GM23248 (cell line): Measurements from ENCODE around the gene REXO2. TPM values are rescaled to one million over a fixed set of nuclear protein-coding genes. Genes with fewer than 3 reads are reported as not detected.

ENCODE experiments used
- DNase-seq: peaks from one replicate; pipeline ENCODE4 v3.0.0-alpha.2; 2015
- H2AFZ ChIP-seq: fragments of 200-600 bp; sonication (generic); 2 replicates; pipeline ENCODE4 v1.6.1; 2016; ENCODE audit warnings: antibody characterized with exemption
- H3F3A ChIP-seq: fragments of 200-600 bp; sonication (generic); 2 replicates; pipeline ENCODE4 v1.6.1; 2016; ENCODE audit warnings: mild to moderate bottlenecking, antibody characterized with exemption, mixed run types; ENCODE audit not compliant: insufficient read depth
- H3K27ac ChIP-seq: fragments of 200-600 bp; sonication (generic); 2 replicates; pipeline ENCODE4 v1.5.1; 2016; ENCODE audit warnings: mild to moderate bottlenecking
- H3K27me3 ChIP-seq: fragments of 200-600 bp; sonication (generic); replicated peaks from 2 replicates; pipeline ENCODE4 v1.6.1; 2016; ENCODE audit warnings: mild to moderate bottlenecking; ENCODE audit not compliant: insufficient read depth
- H3K36me3 ChIP-seq: fragments of 200-600 bp; sonication (generic); 2 replicates; pipeline ENCODE4 v1.6.1; 2016; ENCODE audit warnings: low read depth, mild to moderate bottlenecking
- H3K4me1 ChIP-seq: fragments of 200-600 bp; sonication (generic); 2 replicates; pipeline ENCODE4 v1.6.1; 2016; ENCODE audit warnings: mild to moderate bottlenecking; ENCODE audit not compliant: insufficient read depth
- H3K4me2 ChIP-seq: fragments of 200-600 bp; sonication (generic); one replicate; pipeline ENCODE4 v1.6.1; 2016; ENCODE audit warnings: mild to moderate bottlenecking; ENCODE audit not compliant: unreplicated experiment
- H3K4me3 ChIP-seq: fragments of 200-600 bp; sonication (generic); 2 replicates; pipeline ENCODE4 v1.5.1; 2016; ENCODE audit warnings: mild to moderate bottlenecking
- H3K79me2 ChIP-seq: fragments of 200-600 bp; sonication (generic); 2 replicates; pipeline ENCODE4 v1.6.1; 2016; ENCODE audit warnings: mild to moderate bottlenecking; ENCODE audit not compliant: insufficient read depth
- H3K9ac ChIP-seq: fragments of 200-600 bp; sonication (generic); 2 replicates; pipeline ENCODE4 v1.6.1; 2016; ENCODE audit warnings: mild to moderate bottlenecking
- H3K9me2 ChIP-seq: fragments of 200-600 bp; sonication (generic); 2 replicates; pipeline ENCODE4 v1.6.1; 2016; ENCODE audit warnings: mixed run types, mild to moderate bottlenecking, moderate library complexity; ENCODE audit not compliant: insufficient read depth
- H3K9me3 ChIP-seq: fragments of 200-600 bp; sonication (generic); one replicate; pipeline ENCODE4 v1.6.1; 2017; ENCODE audit warnings: low read depth
- H4K20me1 ChIP-seq: fragments of 200-600 bp; sonication (generic); 2 replicates; pipeline ENCODE4 v1.6.0; 2016; ENCODE audit not compliant: insufficient read depth
- EZH2 ChIP-seq: fragments of 200-600 bp; sonication (generic); IDR thresholded peaks from 2 replicates; pipeline ENCODE4 v1.6.1; 2018; ENCODE audit warnings: antibody characterized with exemption, mild to moderate bottlenecking; ENCODE audit not compliant: insufficient read depth, poor library complexity, severe bottlenecking
- EZH2phosphoT487 ChIP-seq: fragments of 200-600 bp; sonication (generic); IDR thresholded peaks from 2 replicates; pipeline ENCODE4 v1.6.1; 2018; ENCODE audit warnings: antibody characterized with exemption, moderate library complexity, mild to moderate bottlenecking, low read depth; ENCODE audit not compliant: insufficient read depth
- WGBS, 2 experiments: methylation state at CpG; one replicate each; pipeline ENCODE4 v1.1.6; 2015 to 2017; ENCODE audit warnings: low lambda C conversion rate in 2 of 2, low coverage in 1 of 2; ENCODE audit errors: missing lambda C conversion rate in 2 of 2; 5-methylcytosine and 5-hydroxymethylcytosine counted together
- in situ Hi-C: fragments of 300-500 bp; cut with MboI; formaldehyde crosslinking; loops from 2 replicates; pipeline ENCODE4 v1.15.0; 2020
- polyA plus RNA-seq: library from polyadenylated mRNA; unstranded; fragments of >200 nt; fragmentation: Nextera tagmentation; extraction: Ambion mirVana; gene quantifications from 2 replicates; pipeline ENCODE4 v1.2.1, GENCODE V29; 2016
- total RNA-seq: library from RNA; depleted of rRNA; stranded (reverse); fragments of >200 nt; shearing (Covaris generic); gene quantifications from 2 replicates; pipeline ENCODE4 v1.2.3, GENCODE V29; 2014

The REXO2 gene
- total and polyA plus RNA-seq, 2 experiments from 2014 or later, result 350 to 418 TPM

DNA sequence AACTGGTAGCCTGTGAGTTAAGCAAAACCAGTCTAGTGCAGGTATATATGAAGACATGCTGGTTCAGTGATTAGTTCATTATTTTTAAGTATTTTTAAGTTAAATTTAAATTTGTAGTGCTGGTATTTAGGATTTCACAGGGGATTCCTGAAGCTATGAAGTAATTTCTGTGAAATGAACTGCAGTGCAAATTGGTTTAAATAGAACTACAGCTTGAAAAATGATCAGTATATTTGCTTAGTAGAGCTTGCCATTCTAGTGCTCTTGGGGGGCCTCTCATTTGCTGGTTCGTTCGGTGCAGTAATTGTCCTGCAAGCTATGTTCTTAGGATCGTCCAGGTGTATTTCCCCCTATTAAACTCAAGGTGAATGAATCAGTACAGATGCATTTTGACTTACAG is 13.1 kb downstream of the REXO2 start:
- 95 to 97% methylated on average over 3 of the region's 3 CpGs for WGBS, 2 experiments
- H3K4me1 ChIP-seq, result peaks cover 17% of the 10 kb centered on the region
- in situ Hi-C loops, result no loop called here

DNA sequence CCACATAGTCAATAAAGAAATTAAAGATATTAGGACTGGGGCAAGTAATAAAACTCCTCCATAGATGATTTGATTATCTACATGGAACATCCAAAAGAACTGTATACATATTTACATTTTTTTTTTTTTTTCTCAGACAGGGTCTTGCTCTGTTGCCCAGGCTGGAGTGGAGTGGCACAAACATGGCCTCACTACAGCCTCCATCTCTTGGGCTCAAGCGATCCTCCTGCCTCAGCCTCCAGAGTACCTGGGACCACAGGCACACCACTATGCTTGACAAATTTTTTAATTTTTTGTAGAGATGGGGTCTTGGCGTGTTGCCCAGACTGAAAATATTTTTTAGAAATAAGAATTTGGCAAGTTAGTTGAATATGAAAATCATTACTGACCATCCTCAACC is 24.7 kb downstream of the REXO2 start:
- DNase-seq, result no peak
- WGBS, 2 experiments, result 92 to 98% methylated on average over 2 of the region's 2 CpGs
- H3K79me2 ChIP-seq, result no peaks in the 10 kb centered on the region

More for the DNA sequence above, 13.1 kb downstream of the REXO2 start:
- TF ChIP-seq EZH2 (no peak), EZH2phosphoT487 (no peak)
- H3K79me2 ChIP-seq, result peaks cover 78% of the 10 kb centered on the region
- no peaks in the 10 kb centered on the region for H3K27me3 ChIP-seq
- DNase-seq, result no peak
- H2AFZ ChIP-seq, result no peak overlapping the region
- no peaks in the 10 kb centered on the region for H4K20me1 ChIP-seq
- no peak overlapping the region for H3K27ac ChIP-seq
- H3K9ac ChIP-seq, result no peak overlapping the region
- no peaks in the 10 kb centered on the region for H3K9me2 ChIP-seq
- no peak overlapping the region for H3K4me2 ChIP-seq
- H3K4me3 ChIP-seq, result no peak overlapping the region
- H3F3A ChIP-seq, result peaks cover 16% of the 10 kb centered on the region
- no peaks in the 10 kb centered on the region for H3K9me3 ChIP-seq
- H3K36me3 ChIP-seq, result peaks cover 33% of the 10 kb centered on the region

DNA sequence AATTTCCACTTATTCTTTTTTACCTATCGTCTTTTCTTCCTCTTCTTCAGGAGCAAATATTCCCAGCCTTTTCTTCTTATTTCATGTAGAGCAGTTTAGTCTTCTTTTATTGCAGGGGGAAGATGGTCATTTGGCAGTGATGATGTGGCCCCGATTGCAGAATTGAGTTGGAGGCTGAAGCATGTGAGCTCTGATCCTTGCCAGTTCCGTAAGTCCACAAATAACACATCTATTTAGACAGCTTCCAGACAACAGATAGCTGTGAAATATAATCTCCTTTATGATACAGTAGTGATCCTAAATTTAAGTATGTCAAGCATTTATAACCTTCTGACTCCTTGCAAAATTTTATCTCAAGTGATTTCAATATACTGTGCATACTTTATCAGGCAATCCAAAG is 27.5 kb downstream of the REXO2 start:
- Histone ChIP-seq H3K36me3 (no peaks in the 10 kb centered on the region; the same call in 1 of the 2 replicates), H3K4me3 (no peak overlapping the region), H3K9ac (no peak overlapping the region), H4K20me1 (no peaks in the 10 kb centered on the region), H3K27me3 (no peaks in the 10 kb centered on the region), H3K4me2 (no peak overlapping the region), H3K4me1 (no peaks in the 10 kb centered on the region), H3K79me2 (no peaks in the 10 kb centered on the region), H2AFZ (no peak overlapping the region), H3F3A (no peaks in the 10 kb centered on the region), H3K9me2 (no peaks in the 10 kb centered on the region), H3K27ac (no peak overlapping the region), H3K9me3 (no peaks in the 10 kb centered on the region)
- no peak for DNase-seq
- in situ Hi-C loops, result no loop called here
- TF ChIP-seq EZH2 (no peak), EZH2phosphoT487 (no peak)
- WGBS, 2 experiments, result 93 to 97% methylated on average over 3 of the region's 3 CpGs

More for the DNA sequence above, 24.7 kb downstream of the REXO2 start:
- Histone ChIP-seq H3K4me3 (no peak overlapping the region), H4K20me1 (no peaks in the 10 kb centered on the region), H3K4me2 (no peak overlapping the region), H3K9me2 (no peaks in the 10 kb centered on the region), H3K27ac (no peak overlapping the region), H3K9ac (no peak overlapping the region), H2AFZ (no peak overlapping the region), H3K4me1 (no peaks in the 10 kb centered on the region), H3F3A (no peaks in the 10 kb centered on the region), H3K9me3 (no peaks in the 10 kb centered on the region), H3K27me3 (no peaks in the 10 kb centered on the region), H3K36me3 (no peaks in the 10 kb centered on the region; the same call in 1 of the 2 replicates)
- TF ChIP-seq EZH2 (no peak), EZH2phosphoT487 (no peak)
- in situ Hi-C loops, result no loop called here

DNA sequence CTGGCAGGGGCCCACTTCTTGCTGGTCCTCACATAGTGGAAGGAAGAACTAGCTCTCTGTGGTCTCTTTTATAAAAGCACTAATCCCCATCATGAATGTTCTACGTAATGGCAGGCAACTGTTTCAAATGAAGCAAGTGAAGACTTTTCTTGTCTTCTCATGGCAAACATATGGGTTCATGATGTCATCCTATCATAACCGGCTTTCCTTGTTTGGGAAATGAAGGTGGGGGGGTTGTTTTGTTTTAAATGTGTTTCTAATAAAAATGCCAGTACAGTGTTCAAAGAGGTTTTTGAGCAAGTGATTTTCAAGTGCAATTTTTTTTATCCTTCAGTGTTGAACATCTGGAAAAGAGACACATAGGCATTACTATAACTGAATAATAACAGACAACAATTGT is 33.4 kb downstream of the REXO2 start:
- H3K9me3 ChIP-seq, result no peaks in the 10 kb centered on the region
- no peaks in the 10 kb centered on the region for H3K4me1 ChIP-seq
- no peak overlapping the region for H3K9ac ChIP-seq
- in situ Hi-C loops, result no loop called here
- no peaks in the 10 kb centered on the region for H3K27me3 ChIP-seq
- no peak overlapping the region for H3K4me2 ChIP-seq
- no peaks in the 10 kb centered on the region for H4K20me1 ChIP-seq
- no peaks in the 10 kb centered on the region for H3K79me2 ChIP-seq
- whole genome bisulfite sequencing, 2 experiments, result 30 to 32% methylated on average over 2 of the region's 2 CpGs
- TF ChIP-seq EZH2phosphoT487 (no peak), EZH2 (no peak)
- no peaks in the 10 kb centered on the region for H3F3A ChIP-seq
- H3K9me2 ChIP-seq, result no peaks in the 10 kb centered on the region; the same call in 1 of the 2 replicates
- H3K27ac ChIP-seq, result no peak overlapping the region
- no peak overlapping the region for H3K4me3 ChIP-seq
- DNase-seq, result no peak
- H2AFZ ChIP-seq, result no peak overlapping the region
- H3K36me3 ChIP-seq, result no peaks in the 10 kb centered on the region

DNA sequence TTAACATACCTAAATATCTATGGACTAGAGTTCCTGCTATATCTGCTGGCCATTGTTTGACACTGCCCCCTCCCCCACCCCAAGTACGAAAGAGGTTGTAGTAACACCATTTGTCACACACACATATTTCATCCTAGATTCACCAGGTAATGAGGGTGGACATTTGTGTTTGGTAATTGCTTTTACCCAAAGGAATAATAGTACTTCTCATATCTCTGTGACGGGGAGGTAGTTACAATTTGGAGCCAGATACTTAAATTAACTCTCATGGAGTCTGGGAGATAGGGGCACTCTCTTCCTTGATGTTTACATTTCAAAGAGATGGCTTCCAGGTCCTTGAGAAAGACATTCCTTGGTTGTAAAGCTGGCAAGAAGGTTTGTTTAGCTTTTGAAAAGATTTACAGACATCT is 38.7 kb downstream of the REXO2 start:
- Histone ChIP-seq H3K4me3 (no peak overlapping the region), H3K27ac (no peak overlapping the region), H3K36me3 (no peaks in the 10 kb centered on the region), H2AFZ (no peak overlapping the region), H3F3A (no peaks in the 10 kb centered on the region), H3K27me3 (no peaks in the 10 kb centered on the region), H4K20me1 (no peaks in the 10 kb centered on the region), H3K4me1 (peaks cover 4% of the 10 kb centered on the region; the same call in 1 of the 2 replicates), H3K9ac (no peak overlapping the region), H3K9me3 (no peaks in the 10 kb centered on the region), H3K9me2 (no peaks in the 10 kb centered on the region; the same call in 1 of the 2 replicates), H3K4me2 (no peak overlapping the region), H3K79me2 (no peaks in the 10 kb centered on the region)
- 91 to 93% methylated on average over 2 of the region's 2 CpGs for WGBS, 2 experiments
- TF ChIP-seq EZH2phosphoT487, result no peak
- no peak for TF ChIP-seq EZH2
- in situ Hi-C loops, result no loop called here
- DNase-seq, result no peak
